HG03520 (cell line): ENCODE data around the gene NTM.

Experiments
- ATAC-seq: cut with Tn5 transposase; IDR thresholded peaks from one replicate; pipeline ENCODE4 v1.9.1; 2021; ENCODE audit warnings: mild to moderate bottlenecking, moderate library complexity; ENCODE audit not compliant: unreplicated experiment

Gene NTM

DNA sequence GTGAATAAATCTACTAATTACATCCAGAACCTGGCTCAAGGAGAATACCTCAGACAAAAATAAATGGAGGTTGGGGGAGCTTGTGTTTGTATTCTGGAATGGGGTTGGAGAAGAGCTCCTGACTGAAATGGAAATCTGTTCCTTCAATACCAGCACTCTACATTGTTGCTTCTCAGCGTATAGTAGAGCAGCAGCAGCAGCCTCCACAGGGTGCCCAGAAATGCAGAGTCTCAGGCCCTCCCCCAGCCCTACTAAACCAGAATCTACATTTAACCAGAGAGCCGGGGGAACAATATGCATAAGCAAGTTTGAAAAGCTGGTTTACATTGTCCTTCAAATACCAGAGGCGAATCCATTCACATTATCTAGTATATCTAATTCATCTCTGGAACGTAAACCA lies 474.8 kb downstream of the NTM start:
- ATAC-seq: no peak

DNA sequence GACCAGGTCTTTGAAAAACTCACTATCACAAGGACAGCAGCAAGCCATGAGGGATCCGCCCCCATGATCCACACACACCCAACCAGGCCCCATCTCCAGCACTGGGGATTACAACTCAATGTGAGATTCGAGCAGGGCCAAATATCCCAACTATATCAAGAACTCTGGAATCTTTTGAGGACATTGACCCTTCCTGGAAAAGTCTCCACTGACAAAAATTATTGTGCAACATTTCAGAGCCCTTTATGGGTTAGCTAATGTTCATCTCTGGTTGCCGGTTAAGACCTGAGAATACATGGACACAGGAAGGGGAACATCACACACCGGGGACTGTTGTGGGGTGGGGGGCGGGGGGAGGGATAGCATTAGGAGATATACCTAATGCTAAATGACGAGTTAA lies 479.1 kb downstream of the NTM start:
- no peak for ATAC-seq

DNA sequence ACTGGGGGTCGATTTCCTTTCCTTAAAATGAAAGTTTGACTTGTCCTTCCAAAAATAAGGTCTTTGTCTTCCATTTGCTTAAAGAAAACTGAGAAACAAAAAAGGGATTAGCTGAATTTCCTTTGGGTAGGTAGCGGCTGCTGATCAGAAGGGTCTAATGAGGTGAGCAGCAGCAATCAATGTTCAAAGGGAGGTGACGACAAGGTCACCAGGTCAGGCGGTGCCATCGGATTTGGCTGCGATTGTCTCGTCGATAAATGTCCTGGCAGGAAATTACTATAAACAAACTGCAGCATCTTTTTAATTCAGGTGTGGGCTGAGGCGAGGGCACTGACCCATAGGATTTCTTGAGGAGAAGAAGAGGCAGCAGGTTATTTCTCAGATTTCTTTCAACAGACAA lies 480.1 kb downstream of the NTM start:
- ATAC-seq: no peak

DNA sequence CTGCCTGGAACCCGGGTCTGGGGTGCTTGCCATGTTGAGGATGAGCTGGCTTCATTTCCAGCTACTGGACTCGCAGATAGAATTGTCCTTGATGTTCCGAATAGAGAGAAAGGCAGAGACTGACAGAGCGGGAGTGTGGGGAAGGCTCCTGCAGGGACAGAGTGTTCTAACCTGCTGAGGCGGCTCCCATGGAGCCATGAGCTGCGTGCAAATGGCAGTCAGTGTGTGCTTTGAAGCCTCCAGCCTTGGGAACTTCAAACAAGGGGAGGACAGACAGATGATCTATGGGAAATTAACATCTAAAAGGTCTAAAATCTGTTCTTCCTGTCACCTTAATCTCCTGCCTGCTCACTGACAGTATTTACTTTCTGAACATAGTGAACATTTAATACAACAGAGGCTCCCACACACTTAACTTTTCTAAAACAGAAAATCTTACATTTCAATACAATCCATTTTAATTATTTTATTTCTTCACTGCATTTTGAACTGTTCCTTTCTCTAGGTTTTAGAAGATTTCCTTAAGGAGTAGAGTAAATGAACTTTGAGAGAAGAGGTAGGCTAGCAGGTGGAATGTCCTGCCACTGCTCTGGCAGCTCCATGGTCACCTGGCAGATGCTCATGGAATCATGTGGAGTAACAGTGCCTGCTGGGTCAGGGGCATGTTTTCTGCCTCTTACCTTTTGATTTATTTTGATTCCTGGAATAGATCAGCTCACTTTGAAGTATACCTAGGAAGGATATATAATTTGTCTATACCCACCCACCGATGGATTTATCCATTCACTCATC lies 481.7 kb downstream of the NTM start:
- no peak for ATAC-seq

DNA sequence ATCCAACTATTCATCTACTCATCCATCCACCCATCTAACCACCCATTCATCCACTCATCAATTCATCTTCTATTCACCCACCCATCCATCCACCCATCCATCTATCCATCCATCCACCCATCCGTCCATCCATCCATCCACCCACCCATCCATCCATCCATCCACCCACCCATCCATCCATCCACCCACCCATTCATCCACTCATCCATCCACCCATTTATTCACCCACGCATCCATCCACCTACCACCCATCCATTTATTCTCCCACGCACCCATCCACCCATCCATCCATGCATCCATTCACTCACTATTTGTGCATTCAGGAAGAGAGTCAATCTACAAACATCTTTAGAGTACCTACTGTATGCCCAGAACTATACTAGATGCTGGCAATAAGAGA lies 482.3 kb downstream of the NTM start:
- ATAC-seq: no peak

DNA sequence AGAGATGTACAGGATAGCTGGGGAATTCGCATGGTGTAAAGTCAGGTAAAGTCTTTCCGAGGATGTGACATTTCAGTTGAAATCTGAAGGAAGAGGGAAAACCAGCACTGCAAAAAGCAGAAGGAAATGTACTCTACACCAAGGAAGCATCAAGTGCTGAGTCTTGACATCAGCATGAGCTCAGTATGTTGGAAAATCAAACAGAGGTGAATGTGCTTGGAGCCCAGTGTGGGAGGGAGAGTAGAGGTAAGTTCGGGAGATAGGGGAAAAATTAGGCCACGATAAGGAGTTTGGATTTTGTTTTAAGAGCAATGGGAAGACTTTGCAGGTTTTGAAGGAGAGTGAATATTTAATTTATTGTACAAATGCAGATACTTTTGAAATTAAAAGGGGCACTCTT lies 484.0 kb downstream of the NTM start:
- no peak for ATAC-seq

DNA sequence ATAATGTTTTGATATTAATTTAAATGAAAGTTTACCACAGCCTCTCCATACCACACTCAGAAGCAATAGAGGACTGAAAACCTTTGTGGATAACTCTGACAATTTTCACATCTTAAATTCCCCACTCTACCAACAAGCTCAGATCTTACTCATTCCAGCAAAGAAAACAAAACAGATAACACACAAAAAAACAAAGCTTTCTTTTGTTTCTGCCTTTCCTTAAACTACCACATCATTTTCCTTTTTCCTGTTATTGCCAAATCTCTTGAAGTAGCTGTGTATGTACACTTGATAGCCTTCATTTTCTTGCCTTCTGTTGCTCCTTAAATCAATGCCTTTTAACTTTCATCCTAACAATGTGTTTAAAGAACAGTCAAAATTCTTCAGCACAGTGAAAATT lies 484.9 kb downstream of the NTM start:
- ATAC-seq: no peak

DNA sequence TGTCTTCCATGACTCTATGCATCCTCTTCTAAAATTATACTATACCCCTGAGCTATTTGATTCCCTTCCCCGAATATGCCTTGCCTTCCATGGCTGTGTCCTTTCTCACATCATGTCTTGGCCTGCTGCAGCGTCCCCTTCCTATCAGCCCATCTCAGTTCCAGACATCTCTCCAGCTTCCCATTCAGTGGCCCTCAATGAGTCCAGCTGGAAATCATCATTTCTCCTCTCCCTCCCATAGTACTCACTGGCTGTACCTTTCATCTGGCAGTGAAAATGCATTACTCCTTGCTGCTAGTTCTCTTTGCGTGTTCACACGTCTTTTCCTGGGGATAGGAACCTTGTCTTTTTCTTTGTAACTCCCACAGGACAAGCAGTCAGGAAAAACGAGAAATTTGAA lies 486.8 kb downstream of the NTM start:
- ATAC-seq: no peak

DNA sequence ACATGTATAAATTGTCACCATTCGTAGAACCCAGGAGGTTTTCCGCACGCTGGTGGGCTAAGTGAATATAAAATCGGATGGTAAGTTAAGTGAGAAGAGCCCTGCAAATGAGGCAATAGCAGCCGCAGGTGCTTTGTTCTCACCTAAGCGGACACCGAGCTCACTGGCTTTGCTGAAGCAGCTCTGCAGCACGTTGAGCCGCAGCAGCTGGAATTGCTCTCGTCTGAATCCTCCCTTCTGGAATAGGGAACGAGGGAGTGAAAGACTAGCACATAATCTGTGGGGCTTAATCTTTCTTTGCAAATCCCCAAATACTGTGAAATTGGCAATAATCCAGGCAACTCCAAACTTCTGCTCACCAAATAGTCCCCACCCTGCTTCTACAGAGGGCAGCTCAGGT lies 488.1 kb downstream of the NTM start:
- no peak for ATAC-seq

DNA sequence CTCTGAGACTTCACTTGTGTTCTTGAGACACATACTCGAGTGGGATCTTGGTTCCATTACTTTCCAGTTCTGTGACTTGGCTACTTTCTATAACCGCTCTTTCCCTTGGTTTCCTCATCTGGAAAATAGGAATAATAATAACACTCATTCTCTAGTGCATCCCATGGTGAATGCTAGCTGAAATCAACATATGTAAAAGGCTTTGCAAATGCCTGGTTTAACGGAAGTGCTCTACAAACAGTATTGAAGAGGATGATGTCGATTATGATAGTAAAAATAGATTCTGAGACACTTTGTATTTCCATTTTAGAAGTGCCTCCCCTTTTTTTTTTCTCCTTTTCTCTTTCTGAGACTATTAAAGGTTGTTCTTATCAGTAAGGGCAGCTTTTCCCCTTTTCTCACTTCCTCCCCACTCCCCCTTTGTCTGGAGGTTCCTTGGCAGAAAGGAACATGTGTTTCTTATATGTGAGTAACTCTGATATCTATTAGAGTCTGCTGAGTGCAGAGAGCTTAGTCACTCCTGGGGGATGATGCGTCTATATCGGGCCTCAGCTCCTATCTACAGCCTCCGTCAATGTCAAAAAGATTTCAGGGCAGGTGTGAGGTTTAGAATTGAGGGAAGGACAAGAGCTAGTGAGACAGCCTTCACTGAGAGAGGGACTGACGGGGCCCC lies 489.3 kb downstream of the NTM start:
- ATAC-seq: no peak

DNA sequence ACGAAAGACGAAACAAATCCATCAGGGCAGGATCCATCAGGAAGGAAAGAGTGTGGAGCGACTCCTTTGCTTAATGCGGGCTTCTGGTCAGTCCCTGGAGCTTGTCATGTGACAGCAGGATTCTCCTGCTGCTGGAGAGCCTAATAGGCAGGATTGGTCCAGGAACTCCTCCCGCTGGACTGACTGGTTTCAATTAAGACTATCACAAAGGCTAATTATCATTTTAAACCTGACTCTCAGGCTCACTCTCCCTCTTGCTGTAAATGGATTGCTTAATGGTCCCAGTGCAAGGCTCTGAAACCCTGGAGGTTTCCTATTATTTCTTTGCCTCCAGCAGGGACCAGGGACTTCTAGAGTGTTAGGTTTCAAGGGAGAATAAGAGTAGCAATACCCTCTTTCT lies 493.8 kb downstream of the NTM start:
- ATAC-seq: no peak

DNA sequence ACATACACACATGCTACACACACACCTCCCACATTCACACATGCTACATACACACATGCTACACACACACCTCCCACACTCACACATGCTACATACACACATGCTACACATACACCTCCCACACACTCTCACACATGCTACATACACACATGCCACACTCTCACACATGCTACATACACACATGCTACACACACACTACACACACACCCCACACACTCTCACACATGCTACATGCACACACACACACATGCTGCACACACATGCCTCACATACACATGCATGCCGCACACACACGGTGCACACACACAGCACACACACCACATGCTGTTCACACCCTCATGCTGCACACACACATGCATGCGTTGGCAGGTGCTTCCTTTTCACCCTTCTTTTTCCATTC lies 495.4 kb downstream of the NTM start:
- no peak for ATAC-seq

DNA sequence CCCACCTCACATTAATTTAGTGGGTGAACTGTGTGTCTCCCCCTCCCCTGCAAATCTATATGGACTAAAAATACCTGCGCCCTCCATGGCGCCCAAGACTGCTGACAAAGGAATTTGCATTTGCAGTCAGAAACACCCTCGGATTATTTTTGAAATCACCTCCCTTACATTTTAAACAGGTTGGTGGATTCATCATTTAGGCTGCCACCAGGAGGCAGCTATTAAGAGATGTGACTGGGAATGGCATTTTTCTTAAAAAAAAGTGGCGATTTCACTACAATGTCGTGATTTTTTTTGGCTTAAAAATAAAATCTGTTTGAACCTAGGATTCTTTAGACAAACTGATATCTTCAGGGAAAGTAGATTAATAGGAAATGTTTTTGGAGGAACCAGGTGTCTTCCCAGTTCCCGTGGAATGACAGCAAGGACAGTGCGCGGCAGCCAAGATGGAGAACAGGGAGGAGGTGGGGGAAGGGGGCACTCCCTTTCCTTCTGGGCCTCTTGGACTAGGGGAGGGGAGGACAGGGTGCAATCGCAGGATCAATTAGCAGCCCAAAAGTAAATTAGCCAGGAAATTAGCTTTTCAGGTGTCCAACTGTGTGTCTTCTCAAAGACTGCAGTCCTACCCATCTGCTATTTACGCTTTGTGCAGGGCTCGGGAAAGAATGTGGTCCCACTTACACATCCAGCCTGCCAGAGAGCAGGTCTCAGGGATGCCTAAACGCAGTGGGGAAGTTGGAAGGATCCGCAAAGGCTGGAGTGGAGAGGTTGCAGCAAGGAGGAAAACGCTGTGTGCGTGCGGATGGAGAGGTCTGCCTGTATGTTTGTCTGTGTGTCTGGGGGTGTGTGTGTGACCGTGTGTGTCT lies 496.4 kb downstream of the NTM start:
- ATAC-seq: no peak

DNA sequence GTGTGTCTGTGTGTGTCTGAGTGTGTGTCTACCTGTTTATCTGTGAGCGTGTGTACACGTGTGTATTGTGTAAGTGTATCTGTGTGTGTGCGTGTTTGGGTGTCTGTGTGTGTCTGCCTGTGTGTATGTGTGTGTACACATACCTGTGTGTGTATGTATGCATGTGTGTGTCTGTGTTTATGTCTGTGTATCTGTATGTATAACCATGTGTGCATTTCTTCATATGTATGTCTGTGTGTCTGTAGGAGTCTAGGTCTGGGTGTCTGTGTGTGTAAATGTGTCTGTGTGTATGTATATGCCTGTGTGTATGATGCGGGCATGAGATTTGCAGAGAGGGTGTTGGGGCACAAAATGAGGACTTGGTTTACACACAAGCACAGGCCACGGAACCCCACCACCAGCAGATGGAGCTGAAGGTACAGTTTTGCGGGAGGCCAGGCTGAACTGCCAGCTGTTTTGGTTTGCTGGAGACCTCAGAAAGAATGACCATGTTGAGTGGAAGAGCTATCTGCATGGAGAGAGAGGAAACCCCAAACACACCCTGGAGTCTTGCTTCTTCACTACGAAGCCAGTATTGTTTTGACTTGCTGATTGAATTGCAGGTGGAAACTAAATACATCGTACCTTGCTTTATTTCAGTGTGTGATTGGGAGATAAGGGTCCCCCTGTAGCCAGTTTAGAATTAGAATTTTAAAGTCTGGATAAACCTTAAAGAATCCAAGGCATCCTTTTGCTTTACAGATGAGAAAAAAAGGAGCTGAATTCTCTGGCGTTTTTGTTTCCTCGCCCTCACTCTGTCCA lies 497.2 kb downstream of the NTM start:
- peak; percentile 81 for ATAC-seq

DNA sequence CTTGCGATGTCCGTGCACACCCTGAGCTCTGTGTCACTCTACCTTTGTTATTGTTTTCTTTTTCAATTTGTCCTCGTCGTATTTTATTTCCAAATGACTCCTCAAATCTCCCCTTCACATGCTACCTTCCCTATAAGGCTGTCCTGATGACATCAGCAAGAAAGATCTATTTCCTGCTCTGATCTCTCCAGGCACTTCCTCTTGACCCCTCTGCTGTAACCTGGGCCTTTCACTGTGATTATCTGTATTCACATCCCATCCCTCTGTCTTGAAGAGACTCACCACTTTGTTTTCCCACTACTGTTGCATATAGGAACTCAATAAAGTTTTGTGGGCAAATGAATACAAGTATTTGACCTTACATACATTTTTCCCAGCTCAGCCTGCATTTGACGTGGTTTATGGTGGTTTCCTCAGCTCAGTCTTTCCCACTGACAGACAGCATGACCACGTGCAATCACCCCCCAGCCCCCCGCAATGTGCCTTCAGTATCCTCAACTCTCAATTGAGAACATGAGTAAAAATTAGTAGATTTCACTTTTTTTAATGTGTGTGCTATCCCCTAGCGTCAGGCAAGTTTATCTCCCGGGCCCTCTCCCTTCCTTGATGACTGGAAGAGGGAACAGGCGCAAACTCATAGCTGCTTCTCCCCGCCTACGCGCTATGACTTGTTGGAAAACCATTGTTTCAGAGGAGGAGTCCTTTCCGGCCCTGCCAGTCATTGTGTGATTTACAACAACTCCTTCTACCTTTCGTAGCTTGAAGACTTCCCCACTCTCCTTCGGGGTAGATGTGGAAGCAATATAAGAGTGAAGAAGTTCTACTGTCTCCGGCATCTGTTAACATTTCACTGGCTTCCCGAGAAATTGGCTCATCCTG lies 498.5 kb downstream of the NTM start:
- no peak for ATAC-seq

DNA sequence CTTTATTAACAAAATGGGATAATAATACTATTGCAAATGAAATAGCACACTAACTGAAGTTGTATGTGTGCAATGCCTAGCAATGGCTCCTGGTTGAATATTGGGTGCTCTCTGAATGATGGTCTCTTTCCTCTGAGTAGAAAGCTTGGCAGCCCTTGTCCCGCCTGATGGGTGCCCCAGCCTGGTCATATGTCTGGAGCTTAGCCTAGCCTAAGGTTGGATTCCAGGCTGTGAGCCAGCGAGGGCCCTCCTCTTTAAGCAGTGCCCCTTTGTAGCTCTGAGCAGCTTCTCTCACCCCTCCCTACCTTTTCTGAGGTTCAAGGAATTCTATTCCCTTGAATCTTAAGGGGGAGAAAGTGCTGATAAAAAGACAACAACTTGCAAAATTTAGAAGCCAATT lies 499.9 kb downstream of the NTM start:
- ATAC-seq: no peak

DNA sequence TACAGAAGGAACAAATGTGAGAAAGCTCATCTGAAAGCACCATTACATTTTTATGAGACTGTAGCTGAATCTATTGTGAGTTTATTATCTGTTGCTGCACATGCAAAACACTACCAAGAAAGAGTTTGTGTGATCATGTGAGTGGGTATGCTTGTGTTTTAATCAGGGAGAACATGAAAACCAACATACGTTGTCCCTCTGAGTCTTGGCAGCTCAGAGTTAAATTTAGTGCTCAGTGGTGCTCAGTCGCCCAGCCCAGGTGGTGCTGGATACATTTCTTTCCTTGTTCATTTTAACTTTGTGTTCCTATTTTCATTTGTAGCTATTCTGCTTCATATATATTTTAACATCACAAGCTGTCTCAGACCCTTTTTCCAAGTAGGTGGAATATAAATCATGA lies 500.6 kb downstream of the NTM start:
- ATAC-seq: no peak

DNA sequence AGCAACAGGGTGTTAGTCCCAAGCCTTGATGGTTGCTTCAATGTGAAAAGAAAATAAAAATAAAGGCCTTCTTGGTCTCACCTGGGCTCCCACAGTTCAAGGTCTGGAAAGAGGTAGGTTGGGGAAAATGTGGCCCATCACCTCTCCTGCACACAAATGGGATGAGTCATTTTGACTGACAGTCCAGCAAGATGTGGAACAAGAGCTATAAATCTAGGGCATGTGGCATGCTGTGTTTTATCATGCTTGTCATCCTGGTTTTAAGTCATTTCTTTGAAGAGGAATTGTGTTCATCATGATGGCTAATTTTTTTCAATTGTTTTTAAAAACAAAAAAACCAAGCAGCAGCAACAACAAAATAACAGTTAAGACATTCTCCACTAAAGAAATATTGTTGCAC lies 503.7 kb downstream of the NTM start:
- no peak for ATAC-seq

DNA sequence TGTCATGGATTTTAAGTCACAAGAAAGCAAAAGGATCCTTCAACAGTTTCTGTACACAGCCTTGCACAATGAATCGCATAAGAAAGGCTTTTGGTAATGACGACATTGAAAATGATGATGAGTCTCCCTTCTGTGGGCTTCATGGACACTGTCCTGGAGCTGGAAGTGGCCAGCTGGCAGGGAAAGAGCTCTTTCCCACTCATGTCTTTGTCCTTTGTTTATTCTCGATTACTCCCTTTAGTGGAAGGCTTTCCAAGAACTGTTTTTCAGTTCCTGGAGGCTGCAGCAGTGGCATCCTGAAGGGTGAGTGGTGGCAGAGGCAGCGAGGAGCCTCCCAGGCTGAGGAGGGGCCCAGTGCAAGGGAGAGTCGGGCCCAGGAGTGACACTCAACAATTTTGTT lies 505.2 kb downstream of the NTM start:
- ATAC-seq: no peak
